ENCODE data around the gene BCL2A1.

DNA sequence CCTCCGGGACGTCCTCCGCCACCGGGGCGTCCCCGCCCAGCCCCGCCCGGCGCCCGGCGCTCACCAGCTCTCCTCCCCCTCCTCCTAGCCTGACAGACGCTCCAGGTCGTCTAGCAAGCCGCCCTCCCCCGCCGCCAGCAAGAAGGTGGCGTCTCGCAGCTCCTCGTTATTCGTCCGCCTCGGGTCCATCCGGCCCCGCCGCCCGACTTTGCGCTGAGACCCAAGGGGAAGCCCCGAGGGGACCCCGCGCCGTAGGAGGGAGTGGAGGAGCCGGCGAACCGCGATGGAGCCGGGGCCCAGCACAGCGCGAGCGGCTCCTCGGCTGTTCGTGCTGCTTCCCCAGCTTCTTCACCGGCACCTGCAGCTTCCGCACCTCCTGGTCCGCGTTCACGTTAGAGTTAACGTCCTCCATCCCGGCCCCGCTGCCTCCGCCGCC lies 47.9 kb downstream of the BCL2A1 start:
- TF ChIP-seq CTCF (optimal IDR thresholded peaks at IDR 0.05 in 1 of 3, IDR thresholded peaks at IDR 0.05 in 1 of 3, conservative IDR thresholded peaks at IDR 0.05 in 1 of 3; ENCODE audit: extremely low read depth in 1 of 3, insufficient read depth in 2 of 3, low read length in 3 of 3) (no peak), EZH2 (IDR thresholded peaks at IDR 0.05; ENCODE audit: low read length) (no peak)
